Dendritic cell treated with granulocyte-macrophage colony-stimulating factor and Interleukin-4, amounts not matched to agents 40 ng/mL and 50 ng/mL, for 4 days (primary cell): ENCODE results near the gene COP1.
"Not testable (repeated sequence)": the region's sequence is repeated elsewhere in the genome, so short reads cannot be mapped to it uniquely, and the experiment has no call there.

ENCODE experiments used
- H3K27ac Mint-ChIP-seq: one replicate; pipeline ENCODE4 v1.8.0; 2022; ENCODE audit warnings: mild to moderate bottlenecking, mixed read lengths
- H3K27me3 Mint-ChIP-seq: one replicate; pipeline ENCODE4 v1.8.0; 2022; ENCODE audit warnings: mild to moderate bottlenecking, mixed read lengths
- H3K36me3 Mint-ChIP-seq: one replicate; pipeline ENCODE4 v1.8.0; 2022; ENCODE audit warnings: low read depth, mixed read lengths
- H3K4me1 Mint-ChIP-seq: one replicate; pipeline ENCODE4 v1.8.0; 2022; ENCODE audit warnings: low read depth, mixed read lengths
- H3K4me3 Mint-ChIP-seq: one replicate; pipeline ENCODE4 v1.8.0; 2022; ENCODE audit warnings: mild to moderate bottlenecking, moderate library complexity, mixed read lengths
- H3K9me3 Mint-ChIP-seq: one replicate; pipeline ENCODE4 v1.8.0; 2022; ENCODE audit warnings: mixed read lengths
- intact Hi-C: fragments of 100-400 bp; cut with micrococcal nuclease; formaldehyde crosslinking; loops from one replicate; pipeline ENCODE4 v1.15.0; 2022

The COP1 gene

DNA sequence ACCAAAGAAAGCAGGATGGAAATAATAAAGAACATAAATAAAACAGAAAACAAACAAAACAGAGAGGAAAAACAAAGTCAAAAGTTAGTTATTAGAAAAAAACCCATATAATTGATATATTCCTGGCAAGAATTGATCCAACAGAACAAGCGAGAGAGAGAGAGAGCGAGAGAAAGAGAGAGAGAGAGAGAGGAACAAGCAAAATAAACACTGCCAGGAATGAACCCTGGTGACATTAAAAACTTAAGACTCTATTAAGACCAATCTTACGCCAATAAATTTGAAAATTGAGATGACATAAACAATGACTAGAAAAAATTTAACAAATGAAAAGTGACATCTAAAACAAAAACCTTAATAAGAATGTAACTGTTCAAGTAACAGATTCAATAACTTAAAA lies 64.1 kb downstream of the COP1 start:
- no peaks in the 10 kb centered on the region for H3K9me3 Mint-ChIP-seq
- intact Hi-C loops = no loop called here
- no peaks in the 10 kb centered on the region for H3K27me3 Mint-ChIP-seq
- peaks cover 71% of the 10 kb centered on the region for H3K36me3 Mint-ChIP-seq
- peaks cover 21% of the 10 kb centered on the region for H3K4me1 Mint-ChIP-seq
- H3K27ac Mint-ChIP-seq = no peak overlapping the region
- H3K4me3 Mint-ChIP-seq = no peak overlapping the region

- no peak overlapping the region for H3K4me3 Mint-ChIP-seq
- H3K36me3 Mint-ChIP-seq = peaks cover 63% of the 10 kb centered on the region
- H3K27ac Mint-ChIP-seq = no peak overlapping the region
- H3K4me1 Mint-ChIP-seq = peaks cover 24% of the 10 kb centered on the region
- H3K27me3 Mint-ChIP-seq = no peaks in the 10 kb centered on the region
- H3K9me3 Mint-ChIP-seq = no peaks in the 10 kb centered on the region
- intact Hi-C loops = no loop called here
Observed at GRCh38 chr1:176141449-176141848, 65.6 kb downstream of the COP1 start.

GRCh38 chr1:176136891-176137290 lies 70.2 kb downstream of the COP1 start:
- Mint-ChIP-seq H3K4me3 (no peak overlapping the region), H3K9me3 (no peaks in the 10 kb centered on the region), H3K4me1 (peaks cover 19% of the 10 kb centered on the region), H3K27ac (no peak overlapping the region), H3K36me3 (peaks cover 55% of the 10 kb centered on the region), H3K27me3 (no peaks in the 10 kb centered on the region)
- intact Hi-C loops = no loop called here

DNA sequence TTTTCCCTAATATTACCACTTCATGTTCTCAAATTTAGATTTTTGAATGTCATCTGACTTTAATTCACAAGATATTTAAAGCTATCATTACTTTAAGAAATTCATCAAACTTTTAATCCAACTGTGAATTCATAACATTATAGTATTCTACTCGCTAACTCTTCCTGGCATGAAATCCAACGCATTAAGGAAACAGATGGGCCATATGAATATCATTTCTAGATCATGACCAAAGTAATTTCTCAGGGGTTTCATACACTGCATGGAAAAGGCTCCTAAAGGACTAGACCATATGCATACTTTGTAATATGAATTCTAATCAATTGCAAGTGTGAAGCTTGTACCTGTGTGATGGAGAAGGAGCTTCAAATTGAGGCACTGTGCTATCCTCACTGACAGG lies 72.4 kb downstream of the COP1 start:
- Mint-ChIP-seq H3K27me3 (no peaks in the 10 kb centered on the region), H3K4me1 (peaks cover 12% of the 10 kb centered on the region), H3K27ac (no peak overlapping the region), H3K9me3 (no peaks in the 10 kb centered on the region), H3K4me3 (no peak overlapping the region), H3K36me3 (peaks cover 45% of the 10 kb centered on the region)
- intact Hi-C loops = no loop called here

GRCh38 chr1:176122282-176122681 lies 84.8 kb downstream of the COP1 start:
- H3K4me3 Mint-ChIP-seq = no peak overlapping the region
- no peaks in the 10 kb centered on the region for H3K27me3 Mint-ChIP-seq
- H3K27ac Mint-ChIP-seq = no peak overlapping the region
- peaks cover 69% of the 10 kb centered on the region for H3K36me3 Mint-ChIP-seq
- H3K4me1 Mint-ChIP-seq = no peaks in the 10 kb centered on the region
- peaks cover 27% of the 10 kb centered on the region for H3K9me3 Mint-ChIP-seq
- intact Hi-C loops = no loop called here

- intact Hi-C loops = no loop called here
- Mint-ChIP-seq H3K27ac (no peak overlapping the region), H3K9me3 (peaks cover 12% of the 10 kb centered on the region), H3K27me3 (no peaks in the 10 kb centered on the region), H3K4me1 (no peaks in the 10 kb centered on the region), H3K36me3 (peaks cover 64% of the 10 kb centered on the region), H3K4me3 (no peak overlapping the region)
Observed at GRCh38 chr1:176119549-176119948, 87.5 kb downstream of the COP1 start.

DNA sequence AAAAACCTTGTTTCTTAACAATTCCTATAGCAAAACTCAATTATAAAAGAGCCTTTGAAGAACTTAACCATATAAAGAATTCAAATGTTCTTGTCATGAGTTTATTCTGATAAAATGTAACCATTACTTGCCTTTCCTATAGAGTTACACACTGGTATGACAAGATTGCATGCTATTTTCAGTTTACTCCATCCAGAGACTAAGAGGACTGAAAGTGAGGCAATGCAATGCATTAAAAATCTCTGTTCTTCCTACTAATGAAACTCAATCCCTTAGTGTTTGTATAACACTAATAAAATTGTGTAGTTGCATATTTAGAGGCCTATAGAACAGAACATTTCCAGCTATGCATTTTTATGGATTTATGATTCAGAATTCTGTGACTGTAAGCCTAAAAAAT lies 88.1 kb downstream of the COP1 start:
- intact Hi-C loops = no loop called here
- no peaks in the 10 kb centered on the region for H3K27me3 Mint-ChIP-seq
- H3K4me1 Mint-ChIP-seq = no peaks in the 10 kb centered on the region
- no peak overlapping the region for H3K4me3 Mint-ChIP-seq
- H3K36me3 Mint-ChIP-seq = peaks cover 64% of the 10 kb centered on the region
- H3K9me3 Mint-ChIP-seq = peaks cover 6% of the 10 kb centered on the region
- no peak overlapping the region for H3K27ac Mint-ChIP-seq

DNA sequence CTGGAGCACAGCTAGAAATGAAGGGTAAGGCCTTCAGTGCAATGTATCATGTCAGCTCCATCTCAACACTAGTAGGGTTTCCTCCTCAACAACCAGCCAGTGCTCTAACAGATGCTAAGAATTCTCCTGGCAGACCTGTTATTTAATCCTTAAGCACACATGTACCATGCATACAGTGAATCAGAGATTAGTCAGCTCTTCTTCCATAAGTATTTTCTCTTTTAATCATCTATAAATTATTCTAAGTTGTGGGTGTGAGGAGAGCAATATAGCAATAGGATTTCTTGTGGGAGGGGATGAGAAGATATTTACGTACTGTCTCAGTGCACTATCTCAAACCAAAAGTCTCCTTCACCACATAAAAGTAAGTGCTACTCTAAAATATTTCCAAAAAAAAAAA lies 95.3 kb downstream of the COP1 start:
- H3K36me3 Mint-ChIP-seq = peaks cover 62% of the 10 kb centered on the region
- H3K27ac Mint-ChIP-seq = no peak overlapping the region
- no peaks in the 10 kb centered on the region for H3K4me1 Mint-ChIP-seq
- H3K27me3 Mint-ChIP-seq = no peaks in the 10 kb centered on the region
- intact Hi-C loops = no loop called here
- H3K9me3 Mint-ChIP-seq = no peaks in the 10 kb centered on the region
- no peak overlapping the region for H3K4me3 Mint-ChIP-seq

DNA sequence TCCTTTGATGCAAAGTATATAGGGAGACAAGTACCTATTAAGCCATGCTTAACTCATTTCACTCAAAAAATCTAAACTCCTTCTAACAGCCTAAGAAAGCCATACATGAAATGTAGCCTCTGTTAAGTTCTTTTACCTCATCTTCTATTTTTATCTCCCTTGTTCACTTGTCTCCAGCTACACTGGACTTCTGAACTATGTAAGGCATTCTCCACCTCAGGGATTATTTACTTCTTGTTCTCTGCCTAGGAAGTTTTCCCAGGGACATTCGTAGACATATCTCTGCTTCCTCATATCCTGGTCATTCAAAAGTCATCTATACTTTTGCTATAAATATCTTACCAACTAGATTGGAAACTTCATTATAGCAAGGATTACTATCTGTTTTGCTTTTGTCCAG lies 96.9 kb downstream of the COP1 start:
- H3K27ac Mint-ChIP-seq = no peak overlapping the region
- intact Hi-C loops = no loop called here
- H3K4me1 Mint-ChIP-seq = no peaks in the 10 kb centered on the region
- no peak overlapping the region for H3K4me3 Mint-ChIP-seq
- H3K36me3 Mint-ChIP-seq = peaks cover 61% of the 10 kb centered on the region
- H3K9me3 Mint-ChIP-seq = no peaks in the 10 kb centered on the region
- no peaks in the 10 kb centered on the region for H3K27me3 Mint-ChIP-seq

DNA sequence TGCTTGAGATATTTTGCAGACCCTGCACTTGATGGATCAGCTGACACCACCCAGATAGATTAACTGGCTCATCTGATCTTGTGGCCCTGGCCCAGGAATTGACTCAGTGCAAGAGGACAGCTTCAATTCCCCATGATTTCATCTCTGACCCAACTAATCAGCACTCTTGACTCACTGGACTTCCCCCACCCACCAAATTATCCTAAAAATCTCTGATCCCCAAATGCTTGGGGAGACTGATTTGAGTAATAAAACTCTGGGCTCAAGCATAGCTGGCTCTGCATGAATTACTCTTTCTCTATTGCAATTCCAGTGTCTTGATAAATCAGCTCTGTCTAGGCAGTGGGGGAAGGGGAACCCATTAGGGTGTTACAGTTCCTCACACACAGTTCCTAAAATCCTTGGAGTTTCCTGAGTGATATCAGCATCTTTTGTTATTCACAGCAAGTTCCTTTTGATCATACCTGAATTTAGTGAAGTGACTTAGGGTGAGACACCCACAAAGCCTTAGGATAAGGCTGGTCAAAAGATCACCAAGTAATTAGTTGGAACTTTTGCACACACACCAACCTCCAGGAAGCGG lies 104.2 kb downstream of the COP1 start:
- peaks cover 25% of the 10 kb centered on the region for H3K9me3 Mint-ChIP-seq
- H3K4me3 Mint-ChIP-seq = no peak overlapping the region
- peaks cover 72% of the 10 kb centered on the region for H3K36me3 Mint-ChIP-seq
- H3K27me3 Mint-ChIP-seq = no peaks in the 10 kb centered on the region
- H3K4me1 Mint-ChIP-seq = peaks cover 26% of the 10 kb centered on the region
- intact Hi-C loops = no loop called here
- peak overlapping the region; percentile 23 for H3K27ac Mint-ChIP-seq

DNA sequence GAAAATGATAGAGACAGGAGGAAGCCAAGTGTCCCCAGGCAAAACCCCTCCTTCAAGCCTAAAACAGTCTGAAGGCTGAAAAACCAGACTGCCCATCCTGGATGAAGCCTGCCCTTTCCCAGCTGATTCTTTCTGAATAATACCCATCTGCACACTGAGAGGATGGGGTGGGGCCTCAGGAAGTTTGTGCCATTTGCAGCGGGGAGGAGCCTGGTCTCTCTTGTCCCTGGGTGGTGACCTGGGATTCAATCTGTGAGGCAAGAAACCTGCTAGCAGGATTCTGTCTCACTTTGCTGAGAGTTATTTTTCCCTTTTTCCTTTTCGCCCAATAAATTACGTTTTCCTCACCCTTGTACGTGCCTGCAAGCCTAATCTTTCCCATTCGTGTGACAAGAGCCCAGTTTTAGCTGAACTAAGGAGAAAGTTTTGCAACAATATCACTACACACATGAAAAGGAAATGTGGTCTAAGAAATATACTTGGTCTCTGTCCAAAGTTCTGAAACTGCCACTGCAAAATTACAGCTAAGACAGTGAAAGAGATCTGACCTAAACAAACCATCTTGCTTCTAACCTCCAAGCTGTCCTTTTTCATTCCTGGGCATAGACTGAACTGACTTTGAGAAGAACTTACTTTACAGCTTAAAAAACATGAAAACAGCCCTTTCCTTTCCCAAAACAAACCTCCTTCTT lies 105.0 kb downstream of the COP1 start:
- H3K4me3 Mint-ChIP-seq = no peak overlapping the region
- H3K36me3 Mint-ChIP-seq = peaks cover 80% of the 10 kb centered on the region
- peak overlapping the region; percentile 23 for H3K27ac Mint-ChIP-seq
- H3K4me1 Mint-ChIP-seq = peaks cover 26% of the 10 kb centered on the region
- peaks cover 25% of the 10 kb centered on the region for H3K9me3 Mint-ChIP-seq
- H3K27me3 Mint-ChIP-seq = no peaks in the 10 kb centered on the region
- intact Hi-C loops = no loop called here

GRCh38 chr1:176098560-176098959 lies 108.5 kb downstream of the COP1 start:
- Mint-ChIP-seq H3K4me3 (no peak overlapping the region), H3K36me3 (peaks cover 86% of the 10 kb centered on the region), H3K9me3 (peaks cover 25% of the 10 kb centered on the region)

DNA sequence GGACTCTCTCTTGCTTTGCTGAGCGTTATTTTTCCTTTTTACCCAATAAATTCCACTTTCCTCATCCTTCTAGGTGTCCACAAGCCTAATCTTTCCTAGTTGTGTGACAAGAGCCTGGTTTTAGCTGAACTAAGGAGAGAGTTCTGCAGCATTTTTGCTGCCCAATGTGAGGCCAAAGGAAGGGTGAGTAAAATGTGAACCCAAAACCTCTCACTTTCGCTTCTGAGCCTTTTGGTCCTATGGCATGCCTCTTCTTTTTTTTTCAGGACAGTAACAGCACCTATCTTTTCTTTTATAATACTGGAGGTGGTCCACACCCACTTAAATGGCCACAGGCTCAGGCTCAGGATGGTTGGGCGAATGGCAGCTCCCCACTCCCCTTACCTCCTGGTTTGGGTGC lies 111.1 kb downstream of the COP1 start:
- Mint-ChIP-seq H3K27me3 (no peaks in the 10 kb centered on the region), H3K9me3 (peaks cover 13% of the 10 kb centered on the region), H3K36me3 (peaks cover 73% of the 10 kb centered on the region), H3K4me1 (no peaks in the 10 kb centered on the region), H3K4me3 (no peak overlapping the region), H3K27ac (no peak overlapping the region)
- intact Hi-C loops = no loop called here

More at GRCh38 chr1:176098560-176098959, 108.5 kb downstream of the COP1 start:
- Mint-ChIP-seq H3K27me3 (no peaks in the 10 kb centered on the region), H3K4me1 (peaks cover 16% of the 10 kb centered on the region), H3K27ac (no peak overlapping the region)
- intact Hi-C loops = no loop called here

DNA sequence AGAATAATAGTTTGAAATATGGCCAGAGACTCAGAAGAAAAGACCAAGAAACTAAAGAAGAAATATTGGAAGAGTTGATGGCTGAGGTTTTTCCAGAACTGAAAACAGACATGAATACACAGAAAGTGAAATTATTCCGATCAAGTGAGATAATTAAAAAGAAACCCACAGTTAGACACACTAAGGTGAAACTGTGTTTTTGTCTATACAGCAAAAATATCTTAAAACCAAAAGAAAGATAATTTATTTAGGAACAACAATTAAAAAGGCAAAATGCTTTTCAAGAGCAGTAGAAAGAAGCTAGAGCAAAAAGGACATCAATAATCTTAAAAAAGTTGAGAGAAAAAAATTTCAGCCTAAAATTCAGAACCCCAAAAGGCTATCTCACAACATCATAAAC lies 116.3 kb downstream of the COP1 start:
- H3K36me3 Mint-ChIP-seq = peaks cover 65% of the 10 kb centered on the region
- H3K9me3 Mint-ChIP-seq = no peaks in the 10 kb centered on the region
- H3K27ac Mint-ChIP-seq = no peak overlapping the region
- intact Hi-C loops = no loop called here
- no peaks in the 10 kb centered on the region for H3K27me3 Mint-ChIP-seq
- no peaks in the 10 kb centered on the region for H3K4me1 Mint-ChIP-seq
- no peak overlapping the region for H3K4me3 Mint-ChIP-seq

GRCh38 chr1:176087746-176088145 lies 119.3 kb downstream of the COP1 start:
- H3K4me3 Mint-ChIP-seq, intact Hi-C loops, H3K27ac Mint-ChIP-seq, H3K27me3 Mint-ChIP-seq, H3K4me1 Mint-ChIP-seq, H3K9me3 Mint-ChIP-seq: not testable (repeated sequence)
- H3K36me3 Mint-ChIP-seq = peaks cover 64% of the 10 kb centered on the region
